NCI-H460 (cell line): ENCODE results near the gene GRIA1. TPM values are rescaled to one million over a fixed set of nuclear protein-coding genes. Genes with fewer than 3 reads are reported as not detected.
A peak's percentile ranks its signal among the peaks of the same experiment; 100 is the strongest.

Experiments used
- DNase-seq: peaks from one replicate; pipeline ENCODE4 v3.0.0-alpha.2; 2016; ENCODE audit warnings: low read depth; ENCODE audit errors: extremely low read depth
- total RNA-seq: library from RNA; depleted of rRNA; stranded (reverse); fragments of >200 nt; shearing (Covaris generic); gene quantifications from 2 replicates; pipeline ENCODE4 v1.2.3, GENCODE V29; 2014

Gene GRIA1
- total RNA-seq, 1 experiment from 2014 or later = not detected

GRCh38 chr5:153543959-153544470, 53.5 kb downstream of the GRIA1 start:
- no peak for DNase-seq

GRCh38 chr5:153544706-153545105, 54.2 kb downstream of the GRIA1 start:
- no peak for DNase-seq

- DNase-seq = no peak
Observed at GRCh38 chr5:153546566-153546965, 56.1 kb downstream of the GRIA1 start.

- peak; percentile 41 for DNase-seq
Observed at GRCh38 chr5:153551537-153552079, 61.1 kb downstream of the GRIA1 start.

- no peak for DNase-seq
Observed at GRCh38 chr5:153552886-153553285, 62.4 kb downstream of the GRIA1 start.

GRCh38 chr5:153555420-153556114, 65.1 kb downstream of the GRIA1 start:
- no peak for DNase-seq

- DNase-seq = no peak
Observed at GRCh38 chr5:153558957-153559356, 68.5 kb downstream of the GRIA1 start.

GRCh38 chr5:153559926-153560325, 69.5 kb downstream of the GRIA1 start:
- DNase-seq = no peak

- no peak for DNase-seq
Observed at GRCh38 chr5:153562189-153562588, 71.7 kb downstream of the GRIA1 start.

- DNase-seq = no peak
Observed at GRCh38 chr5:153565822-153566221, 75.4 kb downstream of the GRIA1 start.

- no peak for DNase-seq
Observed at GRCh38 chr5:153569036-153569435, 78.6 kb downstream of the GRIA1 start.

- DNase-seq = no peak
Observed at GRCh38 chr5:153571162-153571561, 80.7 kb downstream of the GRIA1 start.

- DNase-seq = no peak
Observed at GRCh38 chr5:153572411-153573145, 82.1 kb downstream of the GRIA1 start.

- no peak for DNase-seq
Observed at GRCh38 chr5:153573326-153574033, 83.0 kb downstream of the GRIA1 start.

- no peak for DNase-seq
Observed at GRCh38 chr5:153584126-153584959, 93.9 kb downstream of the GRIA1 start.

GRCh38 chr5:153584960-153585359, 94.5 kb downstream of the GRIA1 start:
- DNase-seq = no peak

- DNase-seq = no peak
Observed at GRCh38 chr5:153585622-153586277, 95.3 kb downstream of the GRIA1 start.

- no peak for DNase-seq
Observed at GRCh38 chr5:153592081-153592480, 101.6 kb downstream of the GRIA1 start.

GRCh38 chr5:153594785-153595184, 104.3 kb downstream of the GRIA1 start:
- DNase-seq = no peak

- no peak for DNase-seq
Observed at GRCh38 chr5:153598099-153598498, 107.6 kb downstream of the GRIA1 start.
